Measurements from ENCODE around the gene RAF1. TPM values are rescaled to one million over a fixed set of nuclear protein-coding genes. Genes with fewer than 3 reads are reported as not detected.
"Not testable (repeated sequence)": the region's sequence is repeated elsewhere in the genome, so short reads cannot be mapped to it uniquely, and the experiment has no call there.

Gene RAF1
- total RNA-seq, 1 donor from 2014 or later: 216 TPM

DNA sequence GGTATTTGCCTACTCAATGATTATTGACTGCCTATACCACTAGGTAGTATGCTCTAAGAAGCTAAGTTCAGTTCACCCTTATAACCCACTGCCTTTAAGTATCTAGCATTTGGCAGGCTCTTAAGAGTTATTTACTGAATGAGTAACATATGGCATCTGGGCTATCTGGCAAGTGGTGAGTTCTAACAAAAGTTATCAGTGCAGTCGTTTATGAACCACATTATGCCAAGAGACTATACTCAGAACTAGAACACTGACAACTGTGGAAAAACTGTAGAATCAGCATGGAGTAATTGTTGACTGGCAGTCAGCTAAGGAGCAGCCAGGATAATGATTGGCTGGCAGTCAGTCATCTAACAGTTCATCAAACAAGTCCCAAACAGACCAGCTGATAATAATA, 25.8 kb downstream of the RAF1 start:
- no peak for DNase-seq

DNA sequence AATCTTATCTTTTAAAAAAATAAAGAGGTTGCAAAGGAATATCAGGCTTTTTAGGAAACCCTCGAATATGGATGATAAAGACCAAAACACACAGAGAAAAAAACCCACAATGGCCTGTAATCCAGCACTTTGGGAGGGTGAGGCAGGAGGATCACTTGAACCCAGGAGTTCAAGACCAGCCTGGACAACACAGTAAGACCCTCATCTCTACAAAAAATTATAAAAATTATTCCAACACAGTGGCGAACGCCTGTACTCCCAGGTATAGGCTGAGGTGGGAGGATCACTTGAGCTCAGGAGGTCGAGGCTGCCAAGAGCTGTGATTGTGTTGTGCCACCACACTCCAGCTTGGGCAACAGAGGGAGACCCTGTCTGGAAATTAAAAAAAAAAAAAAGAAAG, 30.8 kb downstream of the RAF1 start:
- no peak for DNase-seq

DNA sequence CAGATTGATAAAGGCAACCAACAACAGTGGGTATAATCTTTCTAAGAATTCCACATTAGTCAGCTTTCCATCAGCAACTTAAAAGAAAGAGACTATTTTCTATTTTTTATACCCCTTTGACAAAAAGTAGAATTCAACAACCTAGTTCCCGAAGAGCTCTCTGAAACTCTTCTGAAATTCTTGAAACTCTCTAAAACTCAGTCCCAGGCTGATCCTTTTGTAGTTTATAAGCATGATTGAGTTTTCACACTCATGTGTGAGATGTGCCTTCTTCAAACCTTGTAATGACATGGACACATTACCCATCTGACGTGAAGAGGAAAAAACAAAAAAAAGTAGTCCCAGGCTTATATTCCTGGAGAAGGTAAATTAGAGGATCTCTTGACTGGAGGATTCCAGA, 31.4 kb downstream of the RAF1 start:
- DNase-seq: no peak

DNA sequence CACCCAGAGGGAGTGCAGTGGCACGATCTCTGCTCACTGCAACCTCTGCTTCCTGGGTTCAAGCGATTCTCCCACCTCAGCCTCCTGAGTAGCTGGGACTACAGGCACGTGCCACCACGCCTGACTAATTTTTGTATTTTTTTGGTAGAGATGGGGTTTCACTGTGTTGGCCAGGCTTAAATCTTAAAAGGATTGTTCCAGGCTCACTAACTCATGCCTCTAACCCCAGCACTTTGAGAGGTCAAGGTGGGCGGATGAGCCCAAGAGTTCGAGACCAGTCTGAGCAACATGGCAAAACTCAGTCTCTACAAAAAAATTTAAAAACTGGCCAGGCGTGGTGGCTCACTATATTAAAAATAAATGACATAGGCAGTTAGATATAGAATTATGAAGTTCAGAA, 33.1 kb downstream of the RAF1 start:
- not testable (repeated sequence) for DNase-seq

DNA sequence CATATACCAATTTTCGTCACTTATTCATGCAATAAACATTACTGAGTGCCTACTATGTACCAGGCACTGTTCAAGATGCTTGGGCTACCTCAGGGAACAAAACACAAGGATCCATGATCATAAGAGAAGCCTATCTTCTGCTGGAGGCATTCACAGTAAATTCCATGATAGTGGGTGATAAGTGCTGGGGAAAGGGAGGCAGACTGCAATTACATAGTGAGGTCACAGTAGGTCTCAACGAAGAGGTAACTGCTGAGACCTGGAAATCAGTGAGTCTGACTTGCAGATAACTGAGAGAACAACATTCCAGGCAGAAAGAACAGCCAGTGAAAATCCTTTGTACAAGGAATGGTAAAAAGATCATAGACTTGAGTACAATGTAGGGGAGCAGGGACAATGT, 33.6 kb downstream of the RAF1 start:
- DNase-seq: no peak

DNA sequence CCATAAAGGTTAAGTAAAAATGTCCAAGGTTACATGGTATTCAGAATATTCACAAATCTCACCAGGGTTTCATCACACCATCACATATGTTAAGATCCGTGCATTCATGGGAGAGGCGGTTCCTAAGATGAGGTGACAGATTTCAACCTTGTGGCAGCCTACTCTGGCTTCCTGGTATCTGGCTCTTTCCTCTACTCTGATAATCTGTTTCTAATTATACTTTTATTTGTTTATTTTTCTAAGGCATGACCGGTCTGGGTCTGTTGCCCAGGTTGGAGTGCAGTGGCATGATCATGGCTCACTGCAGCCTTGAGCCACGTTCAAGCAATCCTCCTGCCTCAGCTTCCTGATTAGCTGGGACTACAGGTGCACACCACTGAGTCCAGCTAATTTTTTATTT, 34.4 kb downstream of the RAF1 start:
- DNase-seq: no peak

DNA sequence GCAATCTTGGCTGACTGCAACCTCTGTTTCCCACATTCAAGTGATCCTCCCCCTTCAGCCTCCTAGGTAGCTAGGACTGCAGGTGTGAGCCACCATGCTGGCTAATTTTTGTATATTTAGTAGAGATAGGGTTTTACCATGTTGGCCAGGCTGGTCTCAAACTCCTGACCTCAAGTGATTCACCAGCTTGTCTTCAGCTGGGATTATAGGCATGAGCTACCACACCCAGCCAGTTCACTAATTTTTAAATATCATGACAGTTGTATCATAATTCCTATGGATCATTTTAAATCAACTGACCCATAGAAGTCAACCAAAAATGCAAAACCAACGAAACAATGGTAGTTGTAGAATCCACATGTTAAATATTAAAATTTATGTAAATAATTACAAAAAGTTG, 35.1 kb downstream of the RAF1 start:
- no peak for DNase-seq

DNA sequence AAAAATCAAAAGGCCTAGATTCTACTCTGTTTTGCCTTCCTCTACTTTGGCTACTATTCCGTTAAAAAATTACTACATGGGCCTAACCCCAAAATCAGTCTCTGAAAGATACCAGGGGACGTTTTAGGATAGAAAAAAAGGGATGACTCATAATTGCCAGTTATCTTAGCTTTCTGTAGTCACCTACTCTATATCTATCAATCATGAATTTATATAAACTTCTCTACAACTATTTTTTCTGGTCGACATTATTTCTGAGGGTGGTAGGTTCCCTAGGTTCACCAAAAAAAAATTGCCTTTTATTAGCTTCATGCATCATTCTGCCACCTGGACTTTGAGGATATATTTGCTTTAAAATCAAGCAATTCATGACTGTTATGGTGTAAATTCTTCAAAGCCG, 36.5 kb downstream of the RAF1 start:
- DNase-seq: no peak

DNA sequence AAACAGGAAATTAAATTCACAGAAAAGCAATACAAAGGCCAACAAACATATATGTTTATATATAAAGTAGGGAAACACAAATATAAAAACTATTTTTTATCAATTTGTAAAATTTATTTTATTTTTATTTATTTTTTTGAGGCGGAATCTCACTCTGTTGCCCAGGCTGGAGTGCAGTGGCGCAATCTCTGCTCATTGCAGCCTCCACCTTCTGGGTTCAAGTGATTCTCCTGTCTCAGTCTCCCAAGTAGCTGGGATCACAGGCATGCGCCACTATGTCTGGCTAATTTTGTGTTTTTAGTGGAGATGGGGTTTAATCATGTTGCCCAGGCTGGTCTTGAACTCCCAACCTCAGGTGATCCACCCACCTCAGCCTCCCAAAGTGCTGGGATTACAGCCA, 39.0 kb downstream of the RAF1 start:
- DNase-seq: not testable (repeated sequence)

DNA sequence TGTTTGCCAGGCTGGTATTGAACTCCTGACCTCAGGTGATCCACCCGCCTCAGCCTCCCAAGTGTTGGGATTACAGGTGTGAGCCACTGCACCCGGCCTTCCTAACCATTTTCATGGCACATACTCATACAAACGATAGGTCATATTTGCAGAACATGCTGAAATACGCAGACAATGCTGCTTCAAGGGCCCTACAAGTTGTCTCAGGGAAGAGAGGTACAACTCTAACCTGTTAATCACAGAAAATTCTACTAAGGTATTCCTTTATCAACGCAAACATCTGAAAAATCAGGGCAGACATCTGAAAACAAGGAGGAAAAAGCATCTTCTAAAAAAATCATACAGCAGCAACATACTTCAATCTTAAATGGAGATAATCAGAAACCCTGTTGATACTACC, 39.9 kb downstream of the RAF1 start:
- DNase-seq: no peak

DNA sequence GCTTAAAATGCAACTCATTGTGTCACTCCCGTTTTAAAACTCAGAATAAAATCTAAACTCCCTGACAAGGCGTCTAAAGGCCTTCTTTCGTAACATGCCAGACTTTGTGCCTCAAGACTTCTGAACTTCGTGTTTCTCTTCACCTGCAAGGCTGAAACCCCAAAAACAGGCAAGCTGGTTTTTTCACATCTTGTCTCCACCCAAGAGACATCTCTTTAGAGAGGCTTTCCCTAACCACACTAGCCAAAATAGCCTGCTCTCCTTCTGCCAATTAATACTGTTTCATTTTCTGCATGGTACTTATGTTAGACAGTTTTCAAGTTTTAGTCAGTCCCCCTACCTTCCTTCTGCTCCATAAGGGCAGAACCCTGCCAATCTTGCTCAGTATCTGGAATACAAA, 41.6 kb downstream of the RAF1 start:
- no peak for DNase-seq

DNA sequence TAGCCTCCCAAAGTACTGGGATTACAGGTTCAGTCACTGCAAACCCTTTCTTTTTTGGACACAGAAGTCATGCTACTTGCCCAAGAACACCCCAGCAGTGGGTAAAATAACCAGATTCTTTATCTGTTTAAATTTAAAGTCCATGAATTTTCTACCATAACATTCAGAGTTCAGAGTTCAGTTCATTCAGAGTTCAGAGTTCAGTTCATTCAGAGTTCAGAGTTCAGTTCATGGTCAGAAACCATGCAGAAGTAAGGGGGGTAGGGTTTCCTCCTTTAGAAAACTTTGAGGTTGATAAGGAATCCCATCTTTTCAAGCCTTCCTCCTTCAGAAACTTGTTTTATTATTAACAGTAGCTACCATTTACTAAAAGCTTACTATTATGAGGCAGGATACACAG, 43.2 kb downstream of the RAF1 start:
- no peak for DNase-seq

DNA sequence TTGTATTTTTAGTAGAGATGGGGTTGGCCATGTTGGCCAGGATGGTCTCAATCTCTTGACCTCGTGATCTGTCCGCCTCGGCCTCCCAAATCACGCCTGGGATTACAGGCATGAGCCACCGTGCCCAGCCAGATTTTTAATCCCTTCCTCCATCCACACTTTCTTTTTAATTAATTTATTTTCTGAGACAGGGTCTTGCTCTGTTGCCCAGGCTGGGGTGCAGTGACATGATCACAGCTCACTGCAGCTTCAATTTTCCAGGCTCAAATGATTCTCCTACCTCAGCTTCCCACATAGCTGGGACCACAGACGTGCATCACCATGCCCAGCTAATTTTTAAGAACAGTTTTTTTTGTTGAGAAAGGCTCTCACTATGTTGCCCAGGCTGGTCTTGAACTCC, 43.6 kb downstream of the RAF1 start:
- no peak for DNase-seq

DNA sequence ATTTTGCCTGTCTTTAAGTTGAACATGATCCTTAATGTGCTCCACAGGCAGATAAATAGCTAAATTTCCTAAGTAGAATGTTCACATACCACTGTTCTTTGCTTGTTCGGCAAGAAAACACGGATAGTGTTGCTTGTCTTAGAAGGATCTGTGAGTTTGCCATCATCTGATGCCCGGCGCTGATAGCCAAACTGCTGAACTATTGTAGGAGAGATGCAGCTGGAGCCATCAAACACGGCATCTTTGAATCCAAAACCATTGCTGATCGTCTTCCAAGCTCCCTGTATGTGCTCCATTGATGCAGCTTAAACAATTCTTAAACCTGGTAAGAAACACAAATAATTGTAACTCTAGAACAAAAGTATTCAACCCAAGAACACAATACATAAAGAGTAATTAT, 45.5 kb downstream of the RAF1 start:
- DNase-seq: no peak

DNA sequence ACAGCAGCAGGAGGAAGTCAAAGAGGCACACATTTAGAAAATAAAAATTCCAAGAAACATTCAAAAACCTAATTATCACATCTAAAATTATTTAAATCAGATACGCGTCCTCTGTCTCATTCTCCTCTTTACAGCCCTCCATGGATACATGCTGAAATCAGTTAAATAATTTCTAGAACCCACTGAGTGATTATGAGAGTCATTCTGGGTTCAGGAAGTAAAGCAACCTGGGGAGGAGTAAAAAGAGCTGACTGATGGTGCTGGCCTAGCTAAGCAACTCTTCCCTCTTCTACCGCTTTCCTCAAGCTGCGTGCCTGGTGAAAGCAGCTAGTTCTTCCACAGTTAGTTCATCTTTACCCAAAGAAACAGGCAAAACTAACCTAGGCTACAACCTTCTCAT, 48.7 kb downstream of the RAF1 start:
- DNase-seq: no peak

DNA sequence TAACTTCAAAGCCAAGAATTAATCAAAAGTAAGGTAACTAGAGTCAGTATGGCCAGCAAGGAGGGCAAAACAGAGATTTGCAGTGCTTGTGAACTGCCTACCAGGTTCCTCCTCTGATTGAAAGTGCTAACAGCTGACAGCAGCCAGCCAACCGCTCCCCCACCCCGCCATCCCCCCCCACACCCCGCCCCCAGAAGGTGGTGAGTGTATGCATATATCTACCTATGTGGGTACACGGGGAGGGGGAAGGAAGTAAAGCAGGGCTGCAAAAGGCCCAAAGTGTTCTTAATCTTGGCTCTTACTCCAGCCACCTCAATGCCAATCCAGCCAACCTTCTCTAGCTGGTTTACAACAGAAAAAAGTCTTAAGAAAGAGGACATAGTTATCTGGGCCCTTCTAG, 50.7 kb downstream of the RAF1 start:
- no peak for DNase-seq

DNA sequence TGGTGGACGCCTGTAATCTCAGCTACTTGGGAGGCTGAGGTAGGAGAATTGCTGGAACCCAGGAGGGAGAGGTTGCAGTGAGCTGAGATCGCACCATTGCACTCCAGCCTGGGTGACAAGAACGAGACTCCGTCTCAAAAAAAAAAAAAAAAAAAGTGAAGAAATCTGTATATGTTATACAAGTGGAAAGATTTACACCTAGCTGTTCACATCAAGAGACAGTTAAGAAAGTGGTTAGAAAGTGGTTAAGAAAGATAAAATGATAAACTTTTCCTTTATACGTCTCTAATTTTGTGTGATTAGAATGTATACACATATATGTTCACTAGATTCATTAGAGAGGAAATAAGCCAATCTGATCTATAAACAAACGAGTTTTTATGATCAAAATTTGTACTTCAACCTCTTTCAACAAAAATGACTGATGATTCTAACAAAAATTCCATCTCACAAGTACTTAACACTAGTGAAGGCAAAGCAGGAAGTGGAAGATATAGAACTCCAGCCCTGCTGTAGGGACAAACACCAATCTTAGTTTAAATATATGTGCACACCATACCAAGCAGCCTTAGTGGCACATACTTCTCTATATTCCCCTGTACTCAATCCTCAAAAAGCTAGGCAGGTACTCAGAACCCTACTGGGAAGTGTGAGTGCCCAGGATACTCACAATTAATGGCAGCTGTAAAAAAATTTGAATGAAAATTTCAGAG, 51.2 kb downstream of the RAF1 start:
- no peak for DNase-seq

DNA sequence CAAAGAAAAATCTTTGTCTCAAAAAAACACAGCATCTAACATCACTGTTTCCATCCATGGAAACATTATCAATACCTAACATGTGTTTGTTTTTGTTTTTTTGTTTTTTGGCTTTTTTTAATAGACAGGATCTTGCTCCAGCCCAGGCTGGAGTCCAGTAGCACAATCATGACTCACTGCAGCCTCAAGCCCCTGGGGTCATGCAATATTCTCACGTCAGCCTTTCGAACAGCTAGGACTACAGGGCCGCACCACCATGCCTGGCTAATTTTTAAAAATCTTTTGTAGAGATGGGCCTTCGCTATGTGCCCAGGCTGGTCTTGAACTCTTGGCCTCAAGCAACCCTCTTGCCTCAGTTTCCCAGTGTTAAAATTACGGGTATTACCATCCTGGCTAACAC, 52.8 kb downstream of the RAF1 start:
- DNase-seq: no peak

DNA sequence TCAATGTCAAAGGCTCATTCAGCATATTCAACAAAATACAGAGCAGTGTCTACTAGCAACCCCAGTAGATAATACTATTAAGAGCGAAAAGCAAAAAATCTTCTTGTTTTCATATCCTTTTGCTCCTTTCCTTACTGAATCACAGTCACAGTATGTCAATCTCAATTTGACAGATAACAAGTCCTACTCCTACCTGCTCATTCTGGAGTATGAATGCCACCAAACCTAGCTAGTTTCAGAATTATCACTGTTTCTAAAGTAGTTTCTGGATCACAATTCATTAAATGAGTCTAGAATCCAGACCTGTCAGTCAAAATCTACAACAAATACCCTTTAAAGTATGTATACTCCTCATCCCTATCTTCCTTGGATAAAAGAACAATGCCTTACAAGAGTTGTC, 55.5 kb downstream of the RAF1 start:
- no peak for DNase-seq

DNA sequence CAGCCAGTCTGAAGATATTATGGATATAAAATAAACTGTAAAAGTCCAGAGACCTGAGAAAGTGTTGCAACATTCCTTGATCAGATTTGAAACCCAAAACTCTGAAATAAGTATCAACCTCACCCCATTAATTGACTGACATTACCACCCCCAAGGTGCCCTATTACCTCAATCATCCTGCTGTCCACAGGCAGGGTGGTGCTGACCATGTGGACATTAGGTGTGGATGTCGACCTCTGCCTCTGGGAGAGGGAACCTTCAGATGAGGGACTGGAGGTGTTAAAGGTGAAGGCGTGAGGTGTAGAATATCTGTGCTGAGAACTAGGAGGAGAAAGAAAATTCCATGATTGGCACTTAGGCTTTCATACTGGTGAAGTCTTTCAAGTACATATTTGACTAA, 59.9 kb downstream of the RAF1 start:
- DNase-seq: no peak

DNA sequence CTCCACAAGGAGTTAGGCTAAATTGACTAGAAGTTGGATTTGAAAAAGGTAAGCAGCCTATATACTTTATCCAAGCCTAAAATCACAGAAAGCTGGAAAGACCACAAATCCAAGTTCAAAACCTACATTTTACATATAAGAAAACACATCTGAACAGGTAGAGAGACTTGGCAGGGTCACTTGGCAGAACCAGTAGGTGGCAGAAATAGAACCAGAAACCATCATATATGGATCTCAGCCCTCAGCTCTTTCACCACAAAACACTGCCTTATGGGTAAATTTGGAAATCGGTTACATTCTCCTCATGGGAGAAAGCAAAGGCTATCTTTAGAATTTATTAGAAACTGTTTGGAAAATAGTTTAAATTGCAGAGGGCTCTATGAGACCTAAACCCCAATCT, 62.8 kb downstream of the RAF1 start:
- no peak for DNase-seq

DNA sequence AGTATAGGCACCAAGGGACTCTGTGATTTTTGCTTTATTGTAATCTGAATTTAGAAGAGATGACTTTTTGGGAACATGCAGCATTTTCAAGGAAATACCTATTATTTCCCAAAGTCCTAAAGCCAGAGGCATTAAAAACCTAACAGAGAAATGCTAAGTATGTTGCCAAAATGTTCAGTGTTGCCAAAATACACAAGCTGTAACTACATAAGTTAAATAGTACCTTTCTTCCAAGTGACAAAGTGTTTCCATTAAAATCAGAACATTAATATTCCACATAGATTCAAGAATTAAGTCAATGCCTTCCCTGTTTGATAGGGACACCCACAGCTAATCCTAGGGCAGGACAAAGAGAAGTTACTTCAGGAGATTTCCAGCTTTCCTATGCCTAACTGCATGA, 65.0 kb downstream of the RAF1 start:
- no peak for DNase-seq

DNA sequence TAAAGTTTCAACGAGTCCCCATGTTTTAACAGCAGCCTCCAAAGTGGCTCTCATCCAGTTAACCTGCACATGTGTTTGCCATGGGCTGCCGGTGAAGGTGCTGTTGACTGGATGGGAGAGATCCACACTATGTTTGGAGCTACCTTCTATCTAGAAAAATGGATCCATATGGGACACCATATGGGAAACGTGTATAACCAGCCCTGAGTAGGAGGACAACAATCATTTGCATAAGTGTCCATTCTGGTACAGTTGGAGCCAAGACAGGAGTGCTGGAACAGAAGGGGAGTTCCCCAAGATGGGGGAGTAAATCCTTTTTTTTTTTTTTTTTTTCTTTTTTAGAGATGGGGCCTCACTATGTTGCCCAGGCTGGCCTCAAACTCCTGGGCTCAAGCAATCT, 70.4 kb downstream of the RAF1 start:
- no peak for DNase-seq

DNA sequence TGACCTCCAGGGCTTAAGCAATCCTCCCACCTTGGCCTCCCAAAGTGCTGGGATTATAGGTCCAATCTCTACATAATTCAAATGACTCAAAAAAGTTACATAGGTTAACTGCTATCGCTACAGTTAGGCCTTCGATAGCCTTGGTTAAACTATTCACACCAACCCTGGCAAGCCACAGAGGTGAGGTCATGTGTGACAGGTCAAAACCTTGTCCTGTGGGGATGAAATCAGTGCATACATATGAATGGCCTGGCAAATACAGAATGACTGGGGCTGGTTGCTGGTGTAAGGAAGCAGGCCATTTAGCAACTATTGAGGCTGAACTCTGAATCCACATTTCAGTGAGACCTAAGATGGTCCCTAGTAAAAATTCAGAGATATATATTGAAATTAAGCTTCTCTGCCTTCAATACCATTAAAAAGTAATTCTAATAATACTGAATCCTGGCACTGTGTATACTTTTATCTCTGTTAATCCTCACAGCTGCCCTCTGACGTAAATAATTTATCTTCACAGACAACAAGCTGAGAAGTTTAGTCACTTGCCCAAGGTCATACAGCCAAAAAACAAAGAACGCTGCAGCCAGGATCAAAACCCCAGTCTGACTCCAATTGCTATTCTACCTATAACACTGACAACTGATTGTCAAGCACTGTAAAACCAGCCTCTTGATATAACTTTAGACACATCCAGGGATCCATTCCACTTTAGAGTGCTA, 71.8 kb downstream of the RAF1 start:
- DNase-seq: no peak

DNA sequence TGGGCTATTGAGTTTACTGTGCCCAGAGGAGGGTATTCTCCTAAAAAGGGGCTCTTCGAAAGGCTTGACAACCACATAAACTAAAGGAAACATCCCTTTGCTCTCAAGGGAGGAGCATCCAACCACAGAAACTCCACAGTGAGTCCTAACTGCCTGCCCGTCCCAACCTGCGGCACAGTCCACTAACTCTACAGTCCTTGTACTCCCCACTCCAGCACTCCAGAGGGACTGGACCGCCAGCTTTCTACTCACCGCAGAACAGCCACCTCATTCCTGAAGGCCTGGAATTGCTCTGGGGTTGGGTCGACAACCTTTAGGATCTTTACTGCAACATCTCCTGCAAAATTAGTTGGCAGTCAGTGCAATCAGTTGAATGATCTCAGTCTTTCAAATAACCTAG, 72.5 kb downstream of the RAF1 start:
- no peak for DNase-seq

All from occipital lobe (tissue), 2 donors.